ENCODE measurements around the gene NANS.

GRCh38 chr9:98016137-98016680 is 40.3 kb upstream of the NANS start:
- no peak for TF ChIP-seq CTCF (optimal IDR thresholded peaks at IDR 0.05 in 1 of 3, IDR thresholded peaks at IDR 0.05 in 1 of 3, conservative IDR thresholded peaks at IDR 0.05 in 1 of 3; ENCODE audit: extremely low read depth in 1 of 3, insufficient read depth in 2 of 3, low read length in 3 of 3)
- no peak for TF ChIP-seq EZH2 (IDR thresholded peaks at IDR 0.05; ENCODE audit: low read length)
